ENCODE results near the gene ANGPTL7.

- TF ChIP-seq, protein P1, sequence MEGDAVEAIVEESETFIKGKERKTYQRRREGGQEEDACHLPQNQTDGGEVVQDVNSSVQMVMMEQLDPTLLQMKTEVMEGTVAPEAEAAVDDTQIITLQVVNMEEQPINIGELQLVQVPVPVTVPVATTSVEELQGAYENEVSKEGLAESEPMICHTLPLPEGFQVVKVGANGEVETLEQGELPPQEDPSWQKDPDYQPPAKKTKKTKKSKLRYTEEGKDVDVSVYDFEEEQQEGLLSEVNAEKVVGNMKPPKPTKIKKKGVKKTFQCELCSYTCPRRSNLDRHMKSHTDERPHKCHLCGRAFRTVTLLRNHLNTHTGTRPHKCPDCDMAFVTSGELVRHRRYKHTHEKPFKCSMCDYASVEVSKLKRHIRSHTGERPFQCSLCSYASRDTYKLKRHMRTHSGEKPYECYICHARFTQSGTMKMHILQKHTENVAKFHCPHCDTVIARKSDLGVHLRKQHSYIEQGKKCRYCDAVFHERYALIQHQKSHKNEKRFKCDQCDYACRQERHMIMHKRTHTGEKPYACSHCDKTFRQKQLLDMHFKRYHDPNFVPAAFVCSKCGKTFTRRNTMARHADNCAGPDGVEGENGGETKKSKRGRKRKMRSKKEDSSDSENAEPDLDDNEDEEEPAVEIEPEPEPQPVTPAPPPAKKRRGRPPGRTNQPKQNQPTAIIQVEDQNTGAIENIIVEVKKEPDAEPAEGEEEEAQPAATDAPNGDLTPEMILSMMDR (IDR thresholded peaks at IDR 0.05 in 8 of 11, conservative IDR thresholded peaks at IDR 0.05 in 3 of 11), result no peak
- TF ChIP-seq POLR2A (IDR thresholded peaks at IDR 0.05), result no peak
These were observed at the start of gene ANGPTL7 for GRCh38 chr1:11188858-11189451.
